OCI-LY1 (cell line): Measurements from ENCODE around the gene MMEL1.

Source experiments
- H2AFZ ChIP-seq: fragments of 200-600 bp; sonication (generic), shearing (Covaris generic); 2 replicates; pipeline ENCODE4 v1.6.0; 2014; ENCODE audit warnings: antibody characterized with exemption, mild to moderate bottlenecking, low read length
- H3F3A ChIP-seq: fragments of 200-600 bp; sonication (generic), shearing (Covaris generic); 2 replicates; pipeline ENCODE4 v1.6.0; 2014; ENCODE audit warnings: mild to moderate bottlenecking, antibody characterized with exemption, low read length, moderate library complexity; ENCODE audit not compliant: insufficient read depth
- H3K27ac ChIP-seq: fragments of 200-600 bp; sonication (generic); 2 replicates; pipeline ENCODE4 v1.5.1; 2014; ENCODE audit warnings: low read length, mixed run types, mild to moderate bottlenecking, low read depth; ENCODE audit not compliant: poor library complexity, severe bottlenecking
- H3K27me3 ChIP-seq: fragments of 200-600 bp; sonication (generic); 2 replicates; pipeline ENCODE4 v1.6.0; 2014; ENCODE audit warnings: antibody characterized with exemption, mild to moderate bottlenecking, low read length, moderate library complexity; ENCODE audit not compliant: insufficient read depth
- H3K36me3 ChIP-seq: fragments of 200-600 bp; sonication (generic); 2 replicates; pipeline ENCODE4 v1.6.1; 2014; ENCODE audit warnings: mild to moderate bottlenecking, antibody characterized with exemption, low read length, moderate library complexity, mixed read lengths; ENCODE audit not compliant: insufficient read depth
- H3K4me1 ChIP-seq: fragments of 200-600 bp; sonication (generic); 2 replicates; pipeline ENCODE4 v1.5.1; 2014; ENCODE audit warnings: mild to moderate bottlenecking, low read length, moderate library complexity; ENCODE audit not compliant: insufficient read depth, severe bottlenecking
- H3K4me2 ChIP-seq: fragments of 200-600 bp; sonication (generic), shearing (Covaris generic); 2 replicates; pipeline ENCODE4 v1.6.1; 2014; ENCODE audit warnings: low read length
- H3K4me3 ChIP-seq: fragments of 200-600 bp; sonication (generic); 2 replicates; pipeline ENCODE4 v1.5.1; 2014; ENCODE audit warnings: low read length, low read depth, mild to moderate bottlenecking, mixed read lengths; ENCODE audit not compliant: poor library complexity, severe bottlenecking
- H3K79me2 ChIP-seq: fragments of 200-600 bp; shearing (Covaris generic); 2 replicates; pipeline ENCODE4 v1.6.1; 2016; ENCODE audit warnings: mixed run types, low read length, mixed read lengths; ENCODE audit not compliant: insufficient read depth
- H3K9ac ChIP-seq: fragments of 200-600 bp; sonication (generic), shearing (Covaris generic); 2 replicates; pipeline ENCODE4 v1.6.1; 2014; ENCODE audit warnings: mild to moderate bottlenecking, low read length, mixed read lengths
- H3K9me2 ChIP-seq: fragments of 200-600 bp; sonication (generic), shearing (Covaris generic); 2 replicates; pipeline ENCODE4 v1.6.1; 2014; ENCODE audit warnings: low read depth, mild to moderate bottlenecking, low read length, mixed read lengths
- H3K9me3 ChIP-seq: fragments of 200-600 bp; shearing (Covaris generic); 2 replicates; pipeline ENCODE4 v1.6.1; 2014; ENCODE audit warnings: low read length, mixed read lengths
- H4K20me1 ChIP-seq: fragments of 200-600 bp; sonication (generic), shearing (Covaris generic); 2 replicates; pipeline ENCODE4 v1.6.0; 2016; ENCODE audit warnings: mild to moderate bottlenecking, low read length; ENCODE audit not compliant: insufficient read depth
- EZH2 ChIP-seq: fragments of 200-600 bp; sonication (generic), shearing (Covaris generic); IDR thresholded peaks from 2 replicates; pipeline ENCODE4 v1.8.0; 2017; ENCODE audit warnings: borderline replicate concordance, mixed run types, mild to moderate bottlenecking, antibody characterized with exemption, low read length, moderate library complexity, mixed read lengths
- TF ChIP-seq, protein P1 (sequence below): fragments of 200-600 bp; sonication (generic), shearing (Covaris generic); IDR thresholded peaks from 2 replicates; pipeline ENCODE4 v1.5.1; 2017; ENCODE audit warnings: mild to moderate bottlenecking, antibody characterized with exemption, low read length, moderate library complexity, mixed read lengths

Gene MMEL1

DNA sequence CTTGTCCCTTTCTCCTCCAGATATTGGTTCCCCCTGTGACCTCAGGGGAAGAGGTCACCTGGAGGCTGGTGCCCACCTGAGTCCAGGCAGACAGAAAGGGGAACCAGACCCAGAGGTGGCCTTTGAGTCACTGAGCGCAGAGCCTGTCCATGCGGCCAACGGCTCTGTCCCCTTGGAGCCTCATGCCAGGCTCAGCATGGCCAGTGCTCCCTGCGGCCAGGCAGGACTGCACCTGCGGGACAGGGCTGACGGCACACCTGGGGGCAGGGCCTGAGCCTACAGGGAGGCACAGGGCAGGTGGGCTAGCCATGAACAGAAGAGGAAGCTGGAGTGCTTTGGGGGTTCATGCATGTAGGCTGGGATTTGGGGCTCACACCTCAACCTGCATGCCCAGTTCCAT, 74.0 kb downstream of the MMEL1 start:
- Histone ChIP-seq H3K9ac (no peak overlapping the region), H3K27ac (no peak overlapping the region), H3K9me2 (no peaks in the 10 kb centered on the region), H3K4me1 (peaks cover 12% of the 10 kb centered on the region), H3K36me3 (no peaks in the 10 kb centered on the region), H3K4me3 (no peak overlapping the region), H3F3A (no peaks in the 10 kb centered on the region), H3K27me3 (no peaks in the 10 kb centered on the region), H3K79me2 (no peaks in the 10 kb centered on the region), H3K4me2 (no peak overlapping the region), H2AFZ (no peak overlapping the region), H4K20me1 (no peaks in the 10 kb centered on the region), H3K9me3 (no peaks in the 10 kb centered on the region)
- no peak for TF ChIP-seq EZH2
- TF ChIP-seq, protein P1, sequence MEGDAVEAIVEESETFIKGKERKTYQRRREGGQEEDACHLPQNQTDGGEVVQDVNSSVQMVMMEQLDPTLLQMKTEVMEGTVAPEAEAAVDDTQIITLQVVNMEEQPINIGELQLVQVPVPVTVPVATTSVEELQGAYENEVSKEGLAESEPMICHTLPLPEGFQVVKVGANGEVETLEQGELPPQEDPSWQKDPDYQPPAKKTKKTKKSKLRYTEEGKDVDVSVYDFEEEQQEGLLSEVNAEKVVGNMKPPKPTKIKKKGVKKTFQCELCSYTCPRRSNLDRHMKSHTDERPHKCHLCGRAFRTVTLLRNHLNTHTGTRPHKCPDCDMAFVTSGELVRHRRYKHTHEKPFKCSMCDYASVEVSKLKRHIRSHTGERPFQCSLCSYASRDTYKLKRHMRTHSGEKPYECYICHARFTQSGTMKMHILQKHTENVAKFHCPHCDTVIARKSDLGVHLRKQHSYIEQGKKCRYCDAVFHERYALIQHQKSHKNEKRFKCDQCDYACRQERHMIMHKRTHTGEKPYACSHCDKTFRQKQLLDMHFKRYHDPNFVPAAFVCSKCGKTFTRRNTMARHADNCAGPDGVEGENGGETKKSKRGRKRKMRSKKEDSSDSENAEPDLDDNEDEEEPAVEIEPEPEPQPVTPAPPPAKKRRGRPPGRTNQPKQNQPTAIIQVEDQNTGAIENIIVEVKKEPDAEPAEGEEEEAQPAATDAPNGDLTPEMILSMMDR, result no peak

DNA sequence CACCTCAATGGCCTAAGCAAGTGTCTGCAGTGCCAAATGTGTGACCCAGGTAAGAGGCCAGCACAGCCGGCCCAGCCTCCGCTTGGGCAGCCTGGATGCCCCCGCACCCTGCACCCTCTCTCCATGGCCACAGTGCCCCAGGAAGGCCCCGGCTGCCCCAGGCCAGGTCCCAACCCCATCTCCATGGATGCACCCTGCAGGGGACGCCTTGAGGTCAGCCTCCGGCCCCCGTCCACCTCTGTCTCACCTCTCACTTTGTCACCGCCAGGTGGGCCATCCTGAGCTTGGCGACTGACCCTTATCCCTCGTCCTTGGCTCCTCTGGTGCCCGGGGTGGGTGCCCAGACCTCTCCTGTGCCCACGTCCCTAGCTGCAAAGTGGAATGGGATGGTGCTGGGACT, 74.4 kb downstream of the MMEL1 start:
- H3K4me3 ChIP-seq, result no peak overlapping the region

DNA sequence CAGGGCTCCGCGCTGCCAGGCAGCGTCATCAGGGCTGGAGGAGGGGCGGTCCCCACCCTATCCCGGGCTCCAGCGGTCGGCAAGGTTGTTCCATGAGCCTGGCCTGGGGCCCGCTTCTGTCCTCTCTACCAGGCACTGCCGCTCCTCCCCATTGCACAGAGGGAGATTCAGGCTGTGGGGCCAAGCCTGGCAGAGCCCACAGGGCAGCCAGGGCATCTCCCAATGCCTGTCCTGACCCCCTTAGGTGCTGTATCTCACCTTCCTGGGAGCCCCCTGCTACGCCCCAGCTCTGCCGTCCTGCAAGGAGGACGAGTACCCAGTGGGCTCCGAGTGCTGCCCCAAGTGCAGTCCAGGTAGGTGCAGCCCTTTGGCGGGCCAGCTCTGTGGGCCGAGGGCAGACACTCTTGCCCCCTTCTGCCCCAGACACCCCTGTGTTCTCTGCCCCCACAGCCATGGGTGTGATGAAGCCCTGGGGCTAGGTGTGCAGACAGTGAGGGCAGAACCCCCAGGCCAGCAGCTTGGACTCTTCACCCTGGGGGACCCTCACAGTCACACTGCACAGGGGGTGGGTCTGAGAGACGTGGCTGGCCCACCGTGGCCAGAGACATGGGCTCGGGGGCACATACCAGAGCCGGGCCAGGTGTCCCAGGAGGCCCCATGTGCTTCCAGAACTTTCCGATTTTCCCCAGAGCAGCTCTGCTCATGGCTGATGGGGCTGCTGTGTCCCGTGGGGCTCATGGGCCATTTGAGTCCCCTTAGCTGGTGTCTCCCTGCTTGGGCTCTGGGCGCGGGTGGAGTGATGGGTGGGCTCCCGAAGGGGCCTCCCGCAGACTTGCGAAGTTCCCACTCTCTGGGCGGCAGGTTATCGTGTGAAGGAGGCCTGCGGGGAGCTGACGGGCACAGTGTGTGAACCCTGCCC, 75.1 kb downstream of the MMEL1 start:
- Histone ChIP-seq H3K4me2 (no peak overlapping the region), H3K36me3 (no peaks in the 10 kb centered on the region), H3K27ac (no peak overlapping the region), H3F3A (no peaks in the 10 kb centered on the region), H3K27me3 (no peaks in the 10 kb centered on the region), H3K4me1 (peaks cover 12% of the 10 kb centered on the region), H3K9me2 (no peaks in the 10 kb centered on the region), H3K9ac (no peak overlapping the region), H3K79me2 (no peaks in the 10 kb centered on the region), H2AFZ (no peak overlapping the region), H3K9me3 (no peaks in the 10 kb centered on the region), H4K20me1 (no peaks in the 10 kb centered on the region), H3K4me3 (no peak overlapping the region)
- TF ChIP-seq, protein P1, result no peak
- no peak for TF ChIP-seq EZH2

More for the DNA sequence above, 74.4 kb downstream of the MMEL1 start:
- no peak overlapping the region for H3K9ac ChIP-seq
- H3K79me2 ChIP-seq, result no peaks in the 10 kb centered on the region
- no peaks in the 10 kb centered on the region for H4K20me1 ChIP-seq
- peaks cover 12% of the 10 kb centered on the region for H3K4me1 ChIP-seq
- no peak overlapping the region for H3K27ac ChIP-seq
- H3K9me3 ChIP-seq, result no peaks in the 10 kb centered on the region
- no peaks in the 10 kb centered on the region for H3F3A ChIP-seq
- no peaks in the 10 kb centered on the region for H3K9me2 ChIP-seq
- H3K27me3 ChIP-seq, result no peaks in the 10 kb centered on the region
- H3K4me2 ChIP-seq, result no peak overlapping the region
- H2AFZ ChIP-seq, result no peak overlapping the region
- no peaks in the 10 kb centered on the region for H3K36me3 ChIP-seq
- no peak for TF ChIP-seq EZH2
- TF ChIP-seq, protein P1, result no peak
